HG02642 (cell line): ENCODE data around the gene HMX1.

Experiments used
- ATAC-seq: cut with Tn5 transposase; IDR thresholded peaks from one replicate; pipeline ENCODE4 v1.9.1; 2021; ENCODE audit warnings: mild to moderate bottlenecking; ENCODE audit not compliant: unreplicated experiment, poor library complexity

Gene HMX1

DNA sequence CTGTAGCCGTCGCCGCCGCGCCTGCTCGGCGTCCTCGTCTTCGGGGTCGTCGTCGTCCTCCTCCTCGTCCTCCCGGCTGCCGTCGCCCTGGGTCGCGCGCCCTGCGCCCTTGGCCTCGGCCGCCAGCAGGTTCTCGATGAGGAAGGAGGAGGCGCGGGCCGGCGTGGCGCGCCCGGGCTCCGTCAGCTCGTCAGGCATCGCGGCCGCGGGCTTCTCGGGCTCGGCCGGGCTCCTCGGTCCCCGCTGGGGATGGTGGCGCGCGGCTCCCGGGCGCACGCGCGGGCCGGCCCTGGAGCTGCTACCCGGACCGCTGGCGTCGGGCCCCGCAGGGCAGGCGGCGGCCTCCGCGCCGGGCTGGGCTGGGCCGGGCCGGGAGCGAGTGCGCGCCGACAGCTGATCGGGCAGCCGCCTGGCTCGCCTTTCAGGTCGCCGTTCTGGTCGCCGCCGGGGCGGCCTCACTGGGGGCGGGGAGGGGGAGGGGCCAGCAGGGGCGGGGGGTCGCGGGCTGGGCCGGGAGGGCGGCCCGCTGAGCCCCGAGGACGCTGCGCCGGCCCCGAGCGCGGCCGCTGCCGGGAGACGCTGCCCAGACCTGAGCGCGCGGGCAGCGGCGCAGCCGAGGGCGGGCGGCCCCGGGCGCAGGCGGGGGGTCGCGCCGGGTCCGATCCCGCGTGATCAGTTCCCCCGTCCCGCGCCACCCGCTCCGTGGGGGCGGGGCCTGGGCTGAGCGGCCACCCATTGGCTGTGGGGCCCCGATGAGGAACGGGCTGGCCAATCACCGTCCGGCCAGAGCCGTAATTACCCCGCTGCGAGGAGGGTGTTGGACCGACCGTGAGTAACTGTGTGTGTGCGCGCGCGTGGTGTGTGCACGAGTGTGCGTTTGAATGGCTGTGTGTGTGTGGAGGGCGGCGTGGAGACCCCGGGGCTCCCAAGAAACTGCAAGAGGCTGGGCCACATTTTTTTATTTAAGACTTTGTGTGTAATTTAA, at the start of gene HMX1:
HMX1 (minus strand) TSS at position 423 of the 985 bp plus-strand sequence; CDS start at position 198, 225 bp downstream.
- ATAC-seq = no peak

- ATAC-seq = no peak
Measured at GRCh38 chr4:8920969-8921368, 49.3 kb upstream of the HMX1 start.

GRCh38 chr4:8920289-8920965, 48.8 kb upstream of the HMX1 start:
- ATAC-seq = no peak

DNA sequence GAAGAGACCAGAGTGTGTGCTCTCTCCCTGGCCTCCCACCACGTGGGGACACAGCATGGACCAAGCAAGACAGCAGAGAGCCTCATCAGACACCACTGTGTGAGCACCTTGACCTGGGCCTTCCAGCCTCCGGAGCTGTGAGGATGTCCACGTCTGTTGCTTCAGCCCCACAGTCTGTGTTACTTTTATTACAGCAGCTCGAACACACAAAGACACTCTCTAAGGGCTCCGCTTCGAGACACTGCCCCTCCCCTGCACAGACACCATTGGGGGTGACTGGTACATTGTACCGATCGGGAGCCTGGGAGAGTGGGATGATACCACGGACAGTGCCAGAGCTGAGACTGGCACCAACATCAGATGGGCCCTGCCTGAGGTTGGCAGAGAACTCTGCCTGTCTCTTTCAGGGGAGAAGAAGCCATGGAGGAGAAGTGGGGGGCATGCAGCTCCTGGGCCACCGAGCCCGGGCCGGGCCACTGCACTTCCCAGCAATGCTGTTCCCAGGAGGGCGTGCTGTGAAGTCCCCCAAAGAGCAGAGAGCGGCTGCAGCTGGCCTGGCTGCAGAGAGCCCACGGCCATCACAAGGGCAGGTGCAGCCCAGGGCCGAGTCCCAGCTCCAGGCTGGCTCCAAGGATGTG, 48.1 kb upstream of the HMX1 start:
- no peak for ATAC-seq

- ATAC-seq = peak; percentile 89
Measured at GRCh38 chr4:8917868-8918783, 46.5 kb upstream of the HMX1 start.

GRCh38 chr4:8917321-8917811, 45.7 kb upstream of the HMX1 start:
- ATAC-seq = no peak

GRCh38 chr4:8916906-8917305, 45.3 kb upstream of the HMX1 start:
- ATAC-seq = no peak

- ATAC-seq = no peak
Measured at GRCh38 chr4:8916351-8916885, 44.8 kb upstream of the HMX1 start.

DNA sequence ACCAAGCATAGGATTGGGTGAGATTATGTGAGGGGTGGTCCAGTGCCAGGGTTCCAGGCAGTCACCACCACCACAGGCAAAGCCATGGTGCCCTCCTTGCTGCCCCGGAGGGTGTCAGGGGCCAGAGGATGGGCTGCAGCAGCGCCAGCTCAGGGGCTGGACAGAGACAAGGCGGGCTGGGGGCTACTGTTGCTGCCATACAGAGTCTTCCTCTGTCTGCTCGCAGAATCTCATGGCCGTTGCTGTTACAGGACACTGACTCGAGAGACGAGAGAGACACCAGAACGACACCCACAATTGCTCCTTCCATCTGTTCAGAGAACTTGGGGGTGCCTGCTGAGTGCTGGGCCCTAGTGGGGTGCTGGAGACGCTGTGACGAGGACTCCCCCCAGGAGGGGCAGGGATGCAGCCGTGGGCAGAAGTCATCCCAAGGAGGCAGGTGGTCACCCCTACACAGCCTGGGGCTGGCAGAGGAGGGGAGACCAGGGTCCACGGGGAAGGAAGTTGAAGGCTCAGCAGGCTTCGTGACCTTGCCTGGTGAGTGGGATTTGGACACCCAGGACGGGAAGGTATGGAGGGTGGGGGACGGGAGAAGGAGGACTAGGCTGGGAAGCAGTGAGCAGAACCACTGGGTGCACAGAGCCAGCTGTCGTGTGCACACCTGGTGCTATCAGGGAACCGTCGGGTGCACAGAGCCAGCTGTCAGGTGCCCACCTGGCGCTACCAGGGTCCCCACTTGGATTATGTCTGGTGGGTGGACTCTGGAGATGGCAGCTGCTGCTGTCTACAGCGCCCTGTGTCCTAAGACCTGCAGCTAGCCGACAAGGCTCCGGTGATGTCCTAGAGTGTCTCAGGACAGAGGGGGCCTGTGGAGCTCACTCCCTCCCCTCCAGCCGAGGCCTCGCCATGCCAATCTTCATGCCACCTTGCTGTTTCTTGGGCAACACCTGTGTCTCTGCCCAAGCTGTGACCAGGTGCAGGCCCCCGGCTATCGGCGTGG, 43.9 kb upstream of the HMX1 start:
- ATAC-seq = no peak

DNA sequence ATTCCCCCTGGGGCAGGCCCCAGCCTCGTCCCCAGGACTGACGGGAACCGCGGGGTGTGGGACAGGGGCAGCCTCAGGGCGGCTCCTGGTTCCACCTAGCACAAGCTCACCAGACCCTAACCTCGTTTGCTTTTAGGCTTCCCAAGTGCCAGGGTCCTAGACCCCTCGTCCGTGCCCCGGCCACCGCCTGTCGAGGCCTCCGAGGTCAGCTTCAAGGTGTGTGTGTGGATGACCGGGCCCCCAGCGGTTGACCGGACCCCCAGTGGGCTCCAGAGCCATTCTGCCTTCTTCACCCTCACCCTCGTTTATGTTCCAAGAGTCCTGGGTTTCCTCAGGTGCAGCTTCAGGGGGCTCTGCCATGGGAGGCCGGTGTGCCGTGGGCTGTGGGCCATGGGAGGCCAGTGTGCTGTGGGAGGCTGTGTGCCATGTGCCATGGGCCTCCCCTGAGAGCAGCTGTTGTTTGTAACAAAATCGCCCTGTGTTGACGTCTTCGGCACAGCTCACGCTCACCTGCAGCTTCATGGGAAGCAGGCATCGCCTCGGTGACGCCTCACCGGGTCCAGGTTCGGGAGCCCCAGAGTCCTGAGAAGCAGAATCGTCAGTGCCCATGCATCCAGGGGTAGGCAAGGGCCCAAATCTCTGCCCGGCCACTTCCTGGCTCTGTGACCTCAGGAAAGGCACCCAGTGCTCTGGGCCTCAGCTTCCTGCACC, 43.0 kb upstream of the HMX1 start:
- ATAC-seq = no peak

DNA sequence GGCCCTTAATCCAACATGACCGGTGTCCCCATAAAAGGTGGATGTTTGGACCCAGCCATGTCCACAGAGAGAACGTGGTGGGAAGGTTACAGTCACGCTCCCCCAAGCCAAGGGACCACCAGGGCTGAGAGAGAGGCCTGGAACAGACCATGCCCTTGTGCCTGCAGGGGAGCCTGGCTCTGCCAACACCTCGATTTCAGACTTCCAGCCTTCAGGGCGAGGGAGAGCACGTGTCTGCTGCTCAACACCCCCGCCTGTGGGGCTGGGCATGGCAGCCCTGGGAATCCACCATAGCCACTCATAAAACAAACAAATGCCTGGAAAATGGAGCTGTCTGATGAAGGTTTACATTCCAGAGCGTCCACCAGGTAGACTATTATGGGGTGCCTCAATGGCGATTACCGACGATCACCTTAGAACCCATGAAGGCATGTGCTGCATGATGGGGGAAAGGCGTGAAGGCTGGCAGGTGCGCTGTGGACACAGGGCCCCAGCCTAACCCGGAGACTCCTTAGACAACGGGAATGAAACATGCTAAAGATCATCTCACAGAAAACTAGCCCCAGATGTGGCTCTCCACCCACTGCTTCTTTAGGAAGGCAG, 42.3 kb upstream of the HMX1 start:
- ATAC-seq = no peak

DNA sequence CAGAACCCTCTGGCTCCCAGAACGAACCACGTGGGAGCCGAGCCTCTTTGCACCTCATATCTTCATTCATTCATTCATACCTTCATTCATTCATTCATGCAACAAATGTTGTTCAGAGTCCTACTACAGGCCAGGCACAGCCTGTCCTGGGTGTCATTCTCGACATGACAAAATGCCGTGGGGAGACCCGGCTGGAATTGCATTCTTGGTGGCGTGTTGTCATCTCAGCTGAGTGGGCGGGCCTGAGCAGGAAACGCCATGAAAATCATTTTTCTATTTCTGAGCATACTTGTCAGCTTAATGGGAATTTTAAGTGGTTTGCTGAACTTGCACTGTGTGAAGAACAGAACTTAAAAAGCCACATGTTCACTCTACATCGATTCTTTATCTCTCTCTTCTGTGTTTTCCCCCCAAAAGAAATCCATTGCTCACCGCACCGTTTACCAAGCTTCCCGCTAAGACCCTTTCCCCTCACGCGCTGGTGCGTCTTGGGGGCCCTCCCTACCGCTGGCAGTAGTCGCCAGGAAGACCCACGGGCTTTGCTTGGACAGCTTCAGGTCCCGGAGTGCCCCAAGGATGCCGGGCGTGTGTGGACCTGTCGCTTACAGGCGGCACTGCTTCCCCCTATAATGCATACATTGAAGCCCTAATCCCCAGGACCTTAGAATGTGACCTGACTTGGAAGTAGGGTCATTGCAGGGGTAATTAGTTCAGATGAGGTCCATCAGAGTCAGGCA, 41.6 kb upstream of the HMX1 start:
- no peak for ATAC-seq

DNA sequence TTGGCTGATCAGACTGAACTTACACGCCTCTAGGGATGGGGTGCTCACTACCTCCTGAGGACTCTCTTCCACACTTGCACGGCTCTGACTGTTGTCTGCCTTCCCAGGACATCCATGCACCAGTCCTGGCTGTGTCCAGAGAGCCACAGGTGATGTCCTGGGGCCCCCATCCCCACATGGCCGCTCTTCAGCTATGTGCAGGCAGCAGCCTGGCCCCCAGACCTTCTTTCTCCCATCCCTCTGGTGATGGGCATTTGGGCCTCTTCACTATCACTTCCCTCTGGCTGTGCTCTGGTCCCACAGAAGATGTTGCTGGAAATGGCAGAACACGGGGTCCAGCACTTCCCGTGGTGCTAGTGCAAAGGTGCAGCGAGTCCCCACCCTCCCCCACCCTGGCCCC, 40.9 kb upstream of the HMX1 start:
- ATAC-seq = no peak

DNA sequence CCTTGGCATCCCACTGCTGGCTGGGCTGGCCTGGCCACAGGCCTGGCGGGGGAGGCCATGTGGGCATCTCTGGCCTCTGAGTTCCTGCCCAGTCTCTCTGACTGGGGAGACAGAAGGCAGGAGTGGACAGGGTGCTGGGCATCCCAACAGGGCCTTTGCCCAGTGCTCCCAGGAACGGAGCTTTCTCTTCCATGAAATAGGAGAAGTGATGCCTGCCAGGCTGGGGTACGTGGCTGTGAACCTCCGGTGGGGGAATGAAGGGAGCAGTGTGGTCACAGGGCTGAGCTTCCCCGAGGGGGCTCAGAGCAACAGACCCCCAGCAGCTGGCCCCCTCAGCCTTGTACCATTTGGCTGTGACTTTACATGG, 40.4 kb upstream of the HMX1 start:
- ATAC-seq = no peak

DNA sequence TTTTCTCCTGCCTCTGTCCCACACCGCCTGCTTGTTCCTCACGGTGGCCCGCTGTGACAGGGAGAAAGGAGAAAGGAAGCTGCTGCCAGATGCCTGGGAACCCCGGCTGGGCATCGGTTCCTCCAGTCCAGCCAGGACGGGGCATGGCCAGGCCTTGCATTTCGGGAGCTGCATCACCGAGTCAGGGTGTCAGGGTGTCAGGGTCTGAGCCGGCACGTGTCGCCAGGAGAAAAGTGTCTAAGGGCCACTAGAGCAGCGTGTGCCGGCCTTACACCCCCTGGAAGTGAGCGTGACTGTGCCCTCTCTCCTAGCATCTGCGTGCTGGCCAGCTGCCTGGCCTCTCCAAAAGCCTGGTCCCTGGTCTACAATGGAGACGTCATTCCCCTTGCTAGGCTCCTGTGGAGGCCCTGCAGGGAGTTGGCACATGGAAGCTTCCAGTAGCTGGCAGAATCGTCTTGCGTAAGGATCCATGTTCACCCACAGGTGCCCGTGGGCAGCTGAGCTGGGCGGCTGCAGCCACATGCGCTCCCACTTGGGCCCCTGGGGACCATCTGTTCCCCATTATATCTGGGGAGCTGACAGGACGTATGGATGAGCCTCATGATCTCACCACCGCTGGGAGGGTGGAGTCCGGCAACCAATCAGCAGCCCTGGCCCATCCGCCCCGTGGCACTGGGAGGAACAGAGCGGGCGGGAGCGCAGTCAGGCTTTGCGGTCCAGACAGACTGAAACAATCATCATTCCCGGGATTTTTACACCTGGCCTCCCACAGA, 39.9 kb upstream of the HMX1 start:
- no peak for ATAC-seq

DNA sequence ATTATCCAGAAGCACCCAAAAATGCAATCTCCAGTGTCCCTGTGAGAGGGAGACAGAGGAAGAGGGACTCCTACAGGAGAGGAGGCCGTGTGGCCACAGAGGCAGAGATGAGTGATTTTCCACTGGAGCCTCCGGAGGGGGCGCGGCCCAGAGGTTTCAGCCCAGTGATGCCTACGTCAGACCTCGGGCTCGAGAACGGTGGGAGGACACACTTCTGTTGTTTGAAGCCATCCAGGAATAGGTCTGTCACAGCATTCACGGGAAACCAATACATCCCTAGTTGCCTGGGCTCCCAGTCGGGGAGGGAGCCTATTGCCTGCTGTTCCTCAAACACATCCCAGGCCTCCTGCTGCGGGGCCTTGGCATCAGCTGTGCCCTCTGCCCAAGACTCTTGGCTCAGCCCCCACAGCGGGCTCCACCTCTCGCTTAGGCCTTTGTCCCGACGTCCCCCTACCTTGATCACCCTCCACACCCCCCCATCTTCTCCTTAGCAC, 39.2 kb upstream of the HMX1 start:
- ATAC-seq = no peak
